Measurements from ENCODE around the gene SORCS2.
A peak's percentile ranks its signal among the peaks of the same experiment; 100 is the strongest.

The SORCS2 gene

GRCh38 chr4:7738458-7739076 lies 546.2 kb downstream of the SORCS2 start:
- DNase-seq (ENCODE audit: insufficient read length, low spot score) (no peak), FAIRE-seq (no peak)

- FAIRE-seq = no peak
- no peak for DNase-seq (ENCODE audit: insufficient read length, low spot score)
Measured at GRCh38 chr4:7739077-7739917, 547.0 kb downstream of the SORCS2 start.

GRCh38 chr4:7739918-7740865 lies 547.9 kb downstream of the SORCS2 start:
- DNase-seq (ENCODE audit: insufficient read length, low spot score) (no peak), FAIRE-seq (no peak)

- FAIRE-seq = no peak
- DNase-seq (ENCODE audit: insufficient read length, low spot score) = no peak
Measured at GRCh38 chr4:7740866-7741525, 548.7 kb downstream of the SORCS2 start.

- FAIRE-seq = no peak
- no peak for DNase-seq (ENCODE audit: insufficient read length, low spot score)
Measured at GRCh38 chr4:7741946-7742806, 549.8 kb downstream of the SORCS2 start.

GRCh38 chr4:7742807-7743280 lies 550.5 kb downstream of the SORCS2 start:
- FAIRE-seq (no peak), DNase-seq (ENCODE audit: insufficient read length, low spot score) (no peak)

GRCh38 chr4:7744142-7744804 lies 551.9 kb downstream of the SORCS2 start:
- no peak for DNase-seq (ENCODE audit: insufficient read length, low spot score)
- no peak for FAIRE-seq

- DNase-seq (ENCODE audit: insufficient read length, low spot score) = no peak
- FAIRE-seq = no peak
Measured at GRCh38 chr4:7745301-7745885, 553.1 kb downstream of the SORCS2 start.

- FAIRE-seq (no peak), DNase-seq (ENCODE audit: insufficient read length, low spot score) (no peak)
Measured at GRCh38 chr4:7746351-7747061, 554.2 kb downstream of the SORCS2 start.

- DNase-seq (ENCODE audit: insufficient read length, low spot score) = no peak
- no peak for FAIRE-seq
Measured at GRCh38 chr4:7747062-7747385, 554.7 kb downstream of the SORCS2 start.

- DNase-seq (ENCODE audit: insufficient read length, low spot score) (no peak), FAIRE-seq (no peak)
Measured at GRCh38 chr4:7747566-7747965, 555.2 kb downstream of the SORCS2 start.

GRCh38 chr4:7750523-7750922 lies 558.2 kb downstream of the SORCS2 start:
- DNase-seq (ENCODE audit: insufficient read length, low spot score) = no peak
- FAIRE-seq = no peak

- DNase-seq (ENCODE audit: insufficient read length, low spot score) = no peak
- FAIRE-seq = no peak
Measured at GRCh38 chr4:7750972-7751371, 558.6 kb downstream of the SORCS2 start.

GRCh38 chr4:7752649-7753048 lies 560.3 kb downstream of the SORCS2 start:
- DNase-seq (ENCODE audit: insufficient read length, low spot score) (no peak), FAIRE-seq (peak; percentile 59)

- FAIRE-seq (no peak), DNase-seq (ENCODE audit: insufficient read length, low spot score) (no peak)
Measured at GRCh38 chr4:7753271-7753670, 560.9 kb downstream of the SORCS2 start.

GRCh38 chr4:7753931-7754465 lies 561.7 kb downstream of the SORCS2 start:
- FAIRE-seq (no peak), DNase-seq (ENCODE audit: insufficient read length, low spot score) (no peak)

- DNase-seq (ENCODE audit: insufficient read length, low spot score) (no peak), FAIRE-seq (no peak)
Measured at GRCh38 chr4:7754565-7755262, 562.4 kb downstream of the SORCS2 start.
